Adrenal gland (tissue), 12 donors: ENCODE results near the gene FAM25A. TPM values are rescaled to one million over a fixed set of nuclear protein-coding genes. Genes with fewer than 3 reads are reported as not detected.
"Not testable (repeated sequence)": the region's sequence is repeated elsewhere in the genome, so short reads cannot be mapped to it uniquely, and the experiment has no call there.

ENCODE experiments used
- DNase-seq, 7 donors: peaks; one replicate each; pipeline ENCODE4 v3.0.0-alpha.2; 2019 to 2020
- H3K27ac ChIP-seq, 5 donors: fragments of 200-600 bp; sonication (generic) in 4 of 5; 1 replicate in 3 of 5; 2 replicates in 2 of 5; pipeline versions ENCODE4 v1.5.1 to v1.8.0; 2016 to 2020; ENCODE audit warnings: mild to moderate bottlenecking in 1 of 5
- H3K27me3 ChIP-seq: fragments of 200-600 bp; 2 replicates; pipeline ENCODE4 v1.8.0; 2021
- H3K36me3 ChIP-seq, 2 donors: fragments of 200-600 bp; replicated peaks in 1 of 2; 1 replicate in 1 of 2; 2 replicates in 1 of 2; pipeline versions ENCODE4 v1.5.1 to v1.8.0; 2018 to 2022
- H3K4me1 ChIP-seq, 2 donors: fragments of 200-600 bp; replicated peaks in 1 of 2; 1 replicate in 1 of 2; 2 replicates in 1 of 2; pipeline versions ENCODE4 v1.5.1 to v1.8.0; 2018 to 2021
- H3K4me3 ChIP-seq, 4 donors: fragments of 200-600 bp; sonication (generic) in 3 of 4; one replicate each; pipeline ENCODE4 v1.5.1; 2016 to 2018
- H3K9me3 ChIP-seq, 3 donors: fragments of 200-600 bp; sonication (generic) in 1 of 3; replicated peaks in 1 of 3; 1 replicate in 2 of 3; 2 replicates in 1 of 3; pipeline versions ENCODE4 v1.5.1 to v1.8.0; 2016 to 2021
- POLR2A ChIP-seq, 2 donors: fragments of 450-650 bp; IDR thresholded peaks; one replicate each; pipeline ENCODE4 v1.6.1; 2017; ENCODE audit warnings: antibody characterized with exemption in 2 of 2, mild to moderate bottlenecking in 2 of 2, moderate library complexity in 1 of 2
- WGBS, 4 donors: extraction: QIAGEN DNeasy Blood & Tissue Kit in 2 of 4; methylation state at CpG; one replicate each; pipeline versions ENCODE4 v1.1.5 to v1.1.7; 2013 to 2017; 5-methylcytosine and 5-hydroxymethylcytosine counted together
- intact Hi-C, 2 donors: fragments of 100-400 bp; cut with DNase I; formaldehyde crosslinking; loops; one replicate each; pipeline versions ENCODE4 v1.14.1 to v1.15.0; 2022 to 2023
- polyA plus RNA-seq, 3 donors: library from polyadenylated mRNA; stranded (reverse); fragments of 200-250 nt in 2 of 3; fragments of 350-450 nt in 1 of 3; fragmentation: Illumina TruSeq in 1 of 3; extraction: RNeasy Lipid Tissue Mini Kit (QIAGEN cat#74804) in 1 of 3; gene quantifications; one replicate each; pipeline ENCODE4 v1.2.3, GENCODE V29; 2013 to 2014
- total RNA-seq, 9 donors: library from RNA; depleted of rRNA in 4 of 9; stranded (reverse); fragments of >200 nt in 4 of 9; fragments of 120-200 nt in 1 of 9; fragmentation: NEBNext Ultra II Directional in 1 of 9; extraction: Animal tissue kit (Norgen Biotek cat#: 25700) in 1 of 9; gene quantifications; one replicate each; pipeline versions ENCODE4 v1.1.0 to v1.2.4, GENCODE V29; 2013 to 2023
- TF ChIP-seq, protein P1 (sequence below), 6 experiments: fragments of 450-650 bp in 4 of 6; fragments of 200-600 bp in 2 of 6; sonication (generic) in 1 of 6; IDR thresholded peaks; 1 replicate in 5 of 6; 2 replicates in 1 of 6; pipeline versions ENCODE4 v1.5.1 to v1.8.0; 2016 to 2021; ENCODE audit warnings: antibody characterized with exemption in 6 of 6, mild to moderate bottlenecking in 2 of 6, moderate library complexity in 1 of 6
- donor health status: healthy with polysubstance abuse.
- donor health status: Bipolar disorder and iron deficiency.
- donor health status: DM: yes; HTN: yes; CAD: no.
- donor health status: DM: no; HTN: no; CAD: no.
- donor health status: DM: no; HTN: no; CAD: no.
- donor health status: DM: yes; HTN: yes; CAD: no.

Gene FAM25A
- total and polyA plus RNA-seq, 12 donors = 1.2 to 36.6 (median 4.9) TPM; not detected in 6

DNA sequence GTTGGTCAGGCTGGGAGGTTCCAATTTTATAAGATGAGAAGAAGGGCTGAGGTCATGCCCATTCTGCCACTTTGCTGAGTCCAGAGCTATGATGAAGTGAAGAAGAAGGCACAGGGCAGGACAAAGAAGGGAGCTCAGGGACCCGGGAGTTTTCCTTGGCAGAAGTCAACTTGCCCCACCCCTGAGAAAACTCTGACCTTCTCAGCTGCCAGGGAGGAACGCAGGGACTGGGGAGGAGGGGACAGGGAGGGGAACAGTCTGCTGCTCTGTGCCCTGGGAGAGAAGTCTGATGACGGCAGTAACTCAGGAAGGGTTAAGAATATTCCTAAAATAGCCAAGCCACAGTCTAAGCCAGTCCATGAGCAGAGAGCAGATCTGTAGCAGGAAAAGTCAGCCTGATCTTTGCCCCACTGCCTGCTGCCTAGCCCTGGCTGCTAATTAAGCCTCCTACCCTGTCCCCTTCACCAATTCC, 40.1 kb upstream of the FAM25A start:
- H3K9me3 ChIP-seq = no peaks in the 10 kb centered on the region
- H3K4me3 ChIP-seq = no peak overlapping the region
- intact Hi-C loops = no loop called here
- peak overlapping the region in 4 of 5 donors; percentile 38 to 75 (median 66) for H3K27ac ChIP-seq
- no peaks in the 10 kb centered on the region for H3K27me3 ChIP-seq
- peak; percentile 54 to 73 (median 61) for DNase-seq
- WGBS, 4 donors = 8 to 17% (median 13%) methylated on average over 3 of the region's 3 CpGs
- TF ChIP-seq, protein P1, sequence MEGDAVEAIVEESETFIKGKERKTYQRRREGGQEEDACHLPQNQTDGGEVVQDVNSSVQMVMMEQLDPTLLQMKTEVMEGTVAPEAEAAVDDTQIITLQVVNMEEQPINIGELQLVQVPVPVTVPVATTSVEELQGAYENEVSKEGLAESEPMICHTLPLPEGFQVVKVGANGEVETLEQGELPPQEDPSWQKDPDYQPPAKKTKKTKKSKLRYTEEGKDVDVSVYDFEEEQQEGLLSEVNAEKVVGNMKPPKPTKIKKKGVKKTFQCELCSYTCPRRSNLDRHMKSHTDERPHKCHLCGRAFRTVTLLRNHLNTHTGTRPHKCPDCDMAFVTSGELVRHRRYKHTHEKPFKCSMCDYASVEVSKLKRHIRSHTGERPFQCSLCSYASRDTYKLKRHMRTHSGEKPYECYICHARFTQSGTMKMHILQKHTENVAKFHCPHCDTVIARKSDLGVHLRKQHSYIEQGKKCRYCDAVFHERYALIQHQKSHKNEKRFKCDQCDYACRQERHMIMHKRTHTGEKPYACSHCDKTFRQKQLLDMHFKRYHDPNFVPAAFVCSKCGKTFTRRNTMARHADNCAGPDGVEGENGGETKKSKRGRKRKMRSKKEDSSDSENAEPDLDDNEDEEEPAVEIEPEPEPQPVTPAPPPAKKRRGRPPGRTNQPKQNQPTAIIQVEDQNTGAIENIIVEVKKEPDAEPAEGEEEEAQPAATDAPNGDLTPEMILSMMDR (IDR thresholded peaks at IDR 0.05) = no peak
- TF ChIP-seq POLR2A (IDR thresholded peaks at IDR 0.05) = peak in 1 of 2 donors; percentile 39
- H3K4me1 ChIP-seq = peaks cover 13 to 14% of the 10 kb centered on the region in 2 donors
- no peaks in the 10 kb centered on the region for H3K36me3 ChIP-seq

DNA sequence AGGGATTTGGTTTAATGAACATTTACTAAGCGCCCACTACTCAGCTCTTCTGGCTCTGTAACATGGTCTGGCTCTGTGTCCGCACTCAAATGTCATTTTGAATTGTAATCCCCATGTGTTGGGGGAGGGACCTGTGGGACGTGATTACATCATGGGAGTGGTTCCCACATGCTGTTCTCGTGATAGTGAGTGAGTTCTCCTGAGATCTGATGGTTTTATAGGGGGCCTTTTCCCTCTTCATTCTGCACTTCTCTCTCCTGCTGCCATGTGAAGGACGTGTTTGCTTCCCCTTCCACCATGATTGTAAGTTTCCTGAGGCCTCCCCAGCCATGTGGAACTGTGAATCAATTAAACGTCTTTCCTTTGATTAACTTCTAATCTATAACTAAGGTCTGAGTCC, 39.1 kb upstream of the FAM25A start:
- H3K4me3 ChIP-seq, DNase-seq, intact Hi-C loops, H3K9me3 ChIP-seq, H3K27me3 ChIP-seq, H3K36me3 ChIP-seq: not testable (repeated sequence)
- Histone ChIP-seq H3K4me1 (peaks cover 13 to 14% of the 10 kb centered on the region in 2 donors), H3K27ac (peak overlapping the region in 1 of 5 donors; percentile 75)
- 77 to 89% (median 84%) methylated on average over 6 of the region's 6 CpGs for WGBS, 4 donors

DNA sequence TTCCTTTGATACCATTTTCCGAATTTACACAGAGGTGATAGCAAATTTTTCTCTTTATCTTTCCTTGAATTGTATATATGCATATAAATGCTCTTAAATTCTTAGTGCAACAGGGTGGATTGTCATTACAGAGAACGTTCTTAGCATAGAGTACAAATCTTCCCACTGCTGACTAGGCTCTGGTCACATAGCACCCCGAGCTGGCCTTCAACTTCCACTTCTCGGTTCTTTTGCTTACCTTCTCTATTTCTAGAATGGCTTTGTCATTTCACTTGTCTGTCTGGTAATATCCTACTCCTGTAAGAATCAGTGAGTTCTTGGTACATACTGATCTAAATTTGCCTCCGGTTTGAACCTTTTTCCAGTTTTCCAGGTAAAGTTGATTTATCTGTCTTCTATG, 38.4 kb upstream of the FAM25A start:
- no peaks in the 10 kb centered on the region for H3K36me3 ChIP-seq
- no peak for TF ChIP-seq POLR2A (IDR thresholded peaks at IDR 0.05)
- TF ChIP-seq, protein P1 (IDR thresholded peaks at IDR 0.05) = no peak
- 78 to 93% (median 84%) methylated on average over 5 of the region's 5 CpGs for WGBS, 4 donors
- no peak for DNase-seq
- no peaks in the 10 kb centered on the region for H3K9me3 ChIP-seq
- no peaks in the 10 kb centered on the region for H3K27me3 ChIP-seq
- H3K4me1 ChIP-seq = peaks cover 13 to 14% of the 10 kb centered on the region in 2 donors
- H3K4me3 ChIP-seq = no peak overlapping the region
- H3K27ac ChIP-seq = no peak overlapping the region
- intact Hi-C loops = no loop called here

DNA sequence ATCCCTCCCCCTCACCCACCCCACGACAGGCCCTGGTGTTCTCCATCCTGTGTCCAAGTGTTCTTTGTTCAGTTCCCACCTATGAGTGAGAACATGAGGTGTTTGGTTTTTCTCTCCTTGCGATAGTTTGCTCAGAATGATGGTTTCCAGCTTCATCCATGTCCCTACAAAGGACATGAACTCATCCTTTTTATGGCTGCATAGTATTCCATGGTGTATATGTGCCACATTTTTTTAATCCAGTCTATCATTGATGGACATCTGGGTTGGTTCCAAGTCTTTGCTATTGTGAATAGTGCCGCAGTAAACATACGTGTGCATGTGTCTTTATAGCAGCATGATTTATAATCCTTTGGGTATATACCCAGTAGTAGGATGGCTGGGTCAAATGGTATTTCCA, 35.6 kb upstream of the FAM25A start:
- H3K27me3 ChIP-seq, H3K36me3 ChIP-seq, H3K9me3 ChIP-seq, intact Hi-C loops, H3K27ac ChIP-seq, H3K4me3 ChIP-seq, DNase-seq: not testable (repeated sequence)
- 94 to 97% (median 95%) methylated on average over 4 of the region's 4 CpGs for WGBS, 4 donors
- H3K4me1 ChIP-seq = peaks cover 11 to 12% of the 10 kb centered on the region in 2 donors

DNA sequence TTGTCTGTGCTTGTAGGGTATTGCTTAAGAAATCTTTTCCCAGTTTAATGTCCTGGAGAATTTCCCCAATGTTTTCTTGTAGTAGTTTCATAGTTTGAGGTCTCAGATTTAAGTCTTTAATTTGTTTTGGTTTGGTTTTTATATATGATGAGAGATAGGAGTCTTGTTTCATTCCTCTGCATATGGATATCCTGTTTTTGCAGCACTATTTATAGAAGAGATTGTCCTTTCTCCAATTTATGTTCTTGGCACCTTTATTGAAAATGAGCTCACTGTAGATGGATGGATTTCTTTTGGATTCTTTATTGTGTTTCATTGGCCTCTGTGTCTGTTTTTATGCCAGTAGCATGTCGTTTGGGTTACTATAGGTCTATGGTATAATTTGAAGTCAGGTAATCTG, 31.6 kb upstream of the FAM25A start:
- no peaks in the 10 kb centered on the region for H3K27me3 ChIP-seq
- no peaks in the 10 kb centered on the region for H3K36me3 ChIP-seq
- no peaks in the 10 kb centered on the region for H3K4me1 ChIP-seq
- no peak for DNase-seq
- WGBS, 4 donors = 68 to 90% (median 74%) methylated on average over 1 of the region's 1 CpG
- H3K4me3 ChIP-seq = no peak overlapping the region
- no peaks in the 10 kb centered on the region for H3K9me3 ChIP-seq
- TF ChIP-seq, protein P1 (IDR thresholded peaks at IDR 0.05) = no peak
- TF ChIP-seq POLR2A (IDR thresholded peaks at IDR 0.05) = no peak
- intact Hi-C loops = no loop called here
- H3K27ac ChIP-seq = no peak overlapping the region

DNA sequence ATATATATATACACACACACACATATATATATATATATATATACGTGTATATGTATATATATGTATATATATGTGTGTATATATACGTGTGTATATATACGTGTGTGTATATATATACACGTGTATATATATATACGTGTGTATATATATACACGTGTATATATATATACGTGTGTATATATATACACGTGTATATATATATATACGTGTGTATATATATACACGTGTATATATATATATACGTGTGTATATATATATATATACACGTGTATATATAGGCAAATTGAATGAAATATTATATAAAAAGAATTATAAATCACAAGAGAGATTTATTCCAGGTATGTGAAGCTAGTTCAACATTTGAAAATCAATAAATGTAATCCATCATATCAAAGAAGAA, 28.7 kb upstream of the FAM25A start:
- H3K27me3 ChIP-seq, H3K27ac ChIP-seq, intact Hi-C loops, H3K4me1 ChIP-seq, H3K36me3 ChIP-seq, DNase-seq, H3K4me3 ChIP-seq, H3K9me3 ChIP-seq: not testable (repeated sequence)
- WGBS, 4 donors = 74 to 78% (median 75%) methylated on average over 12 of the region's 12 CpGs
